HG02970 (cell line): ENCODE results near the gene ERN2.
"Not testable (repeated sequence)": the region's sequence is repeated elsewhere in the genome, so short reads cannot be mapped to it uniquely, and the experiment has no call there.

Experiments
- ATAC-seq: cut with Tn5 transposase; IDR thresholded peaks from one replicate; pipeline ENCODE4 v1.9.1; 2021; ENCODE audit warnings: mild to moderate bottlenecking, moderate library complexity, moderate number of reproducible peaks; ENCODE audit not compliant: unreplicated experiment, low FRiP score

Gene ERN2

GRCh38 chr16:23724096-23724784 lies 11.2 kb upstream of the ERN2 start:
- no peak for ATAC-seq

DNA sequence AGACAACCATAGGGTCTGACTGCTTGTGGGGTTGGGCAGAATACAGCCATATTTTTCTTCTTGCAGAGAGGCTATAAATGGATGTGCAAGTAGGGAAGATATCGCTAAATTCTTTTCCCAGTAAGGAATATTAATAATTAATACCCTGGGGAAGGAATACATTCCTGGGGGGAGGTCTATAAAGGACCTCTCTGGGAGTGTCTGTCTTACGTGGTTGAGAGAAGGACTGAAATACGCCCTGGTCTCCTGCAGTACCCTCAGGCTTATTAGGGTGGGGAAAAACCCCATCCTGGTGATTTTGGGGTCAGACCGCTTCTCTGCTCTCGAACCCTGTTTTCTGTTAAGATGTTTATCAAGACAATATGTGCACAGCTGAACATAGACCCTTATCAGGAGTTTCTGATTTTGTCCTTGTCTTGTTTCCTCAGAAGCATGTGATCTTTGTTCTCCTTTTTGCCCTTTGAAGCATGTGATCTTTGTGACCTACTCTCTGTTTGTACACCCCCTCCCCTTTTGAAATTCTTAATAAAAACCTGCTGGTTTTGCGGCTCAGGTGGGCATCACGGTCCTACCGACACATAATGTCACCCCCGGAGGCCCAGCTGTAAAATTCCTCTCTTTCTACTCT lies 9.7 kb upstream of the ERN2 start:
- not testable (repeated sequence) for ATAC-seq

DNA sequence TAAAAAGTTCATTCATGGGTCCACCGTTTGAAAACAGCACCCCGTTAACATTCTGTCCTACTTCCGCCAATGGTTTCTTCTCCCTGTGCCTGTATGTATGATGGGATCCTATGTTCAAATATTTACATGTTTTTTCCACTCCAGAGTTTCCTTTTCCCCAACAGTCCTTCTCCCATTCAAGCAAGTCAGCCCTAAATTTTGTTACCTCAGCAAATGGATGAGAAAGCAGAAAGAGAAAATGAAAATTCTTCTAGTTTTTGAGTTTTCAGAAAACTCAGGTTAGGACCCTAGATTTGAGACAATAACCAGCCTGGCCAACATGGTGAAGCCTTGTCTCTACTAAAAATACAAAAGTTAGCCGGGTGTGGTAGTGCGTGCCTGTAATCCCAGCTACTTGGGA lies 3.5 kb upstream of the ERN2 start:
- no peak for ATAC-seq

DNA sequence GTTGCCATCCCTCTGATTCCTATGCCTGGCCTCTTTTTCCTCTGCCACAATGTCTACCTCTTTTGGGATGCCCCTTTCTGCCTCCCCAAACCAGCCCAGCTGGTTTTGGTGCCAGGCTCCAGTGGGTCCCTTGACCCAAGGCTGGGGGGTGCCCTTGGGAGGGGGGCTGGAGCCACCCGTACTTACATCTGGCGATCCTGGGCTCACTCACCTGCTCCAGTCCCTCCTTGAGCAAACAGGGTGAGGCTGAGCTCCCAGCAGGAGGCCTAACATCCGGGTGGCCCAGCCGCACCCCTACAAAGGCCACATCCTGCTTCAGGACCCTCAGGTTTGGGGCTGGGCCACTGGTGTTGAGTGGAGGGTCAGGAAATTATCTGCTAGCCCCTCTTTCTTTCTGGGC lies 1.2 kb downstream of the ERN2 start:
- no peak for ATAC-seq

- no peak for ATAC-seq
Observed at GRCh38 chr16:23710504-23710903, 2.5 kb downstream of the ERN2 start.

- ATAC-seq = no peak
Observed at GRCh38 chr16:23710008-23710407, 3.0 kb downstream of the ERN2 start.

DNA sequence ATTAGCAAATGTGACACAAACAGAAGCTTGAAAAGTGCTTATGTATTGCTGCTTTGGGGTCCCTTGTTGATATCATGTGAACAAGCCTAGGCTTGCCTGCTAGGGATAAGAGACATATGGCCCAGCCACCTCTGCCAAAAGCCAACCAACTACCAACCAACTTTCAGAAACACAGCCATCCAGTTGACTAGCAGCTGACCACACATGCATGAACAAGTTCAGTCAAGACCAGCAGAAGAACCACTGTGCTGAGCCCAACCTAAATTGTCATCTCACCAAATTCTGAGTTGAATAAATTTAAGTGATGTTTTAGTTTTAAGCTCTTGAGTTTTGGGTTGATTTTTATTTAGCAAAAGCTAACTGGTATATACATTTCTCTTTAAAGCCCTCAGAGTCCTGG lies 3.5 kb downstream of the ERN2 start:
- no peak for ATAC-seq

DNA sequence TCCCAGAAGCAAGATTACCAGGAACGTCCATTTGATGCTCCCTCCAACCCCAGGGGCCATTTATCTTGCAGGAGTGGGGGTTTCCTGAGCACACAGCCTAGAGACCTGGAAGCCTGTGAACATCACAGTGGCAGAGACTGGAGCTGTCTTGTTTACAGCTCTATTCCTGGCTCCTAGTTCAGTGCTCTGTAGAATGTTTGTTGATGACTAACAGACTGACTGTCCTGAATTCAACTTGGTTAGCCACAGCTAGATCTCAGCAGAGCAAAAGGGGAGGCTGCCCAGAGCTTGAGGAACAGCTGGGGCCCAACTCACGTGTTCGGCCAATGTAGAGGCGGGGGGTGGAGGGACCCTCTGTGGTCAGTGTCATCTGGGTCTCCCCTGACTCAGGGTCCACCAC lies 6.6 kb downstream of the ERN2 start:
- ATAC-seq = no peak

DNA sequence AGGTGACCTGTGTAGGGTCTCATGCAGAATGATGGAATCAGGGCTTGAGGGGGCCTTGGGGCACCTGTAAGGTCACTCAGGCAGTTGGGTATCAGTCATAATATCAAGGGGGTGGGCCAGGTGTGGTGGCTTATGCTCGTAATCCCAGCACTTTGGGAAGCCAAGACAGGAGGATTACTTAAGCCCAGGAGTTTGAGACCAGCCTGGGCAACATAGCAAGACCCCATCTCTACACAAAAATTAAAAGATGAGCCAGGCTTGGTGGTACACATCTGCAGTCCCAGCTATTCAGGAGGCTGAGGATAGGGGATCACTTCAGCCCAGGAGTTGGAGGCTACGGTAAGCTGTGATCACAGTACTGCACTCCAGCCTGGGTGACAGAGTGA lies 7.5 kb downstream of the ERN2 start:
- ATAC-seq = no peak

- ATAC-seq = no peak
Observed at GRCh38 chr16:23704772-23705516, 8.1 kb downstream of the ERN2 start.

- no peak for ATAC-seq
Observed at GRCh38 chr16:23702951-23703350, 10.1 kb downstream of the ERN2 start.

- no peak for ATAC-seq
Observed at GRCh38 chr16:23701045-23701444, 12.0 kb downstream of the ERN2 start.

DNA sequence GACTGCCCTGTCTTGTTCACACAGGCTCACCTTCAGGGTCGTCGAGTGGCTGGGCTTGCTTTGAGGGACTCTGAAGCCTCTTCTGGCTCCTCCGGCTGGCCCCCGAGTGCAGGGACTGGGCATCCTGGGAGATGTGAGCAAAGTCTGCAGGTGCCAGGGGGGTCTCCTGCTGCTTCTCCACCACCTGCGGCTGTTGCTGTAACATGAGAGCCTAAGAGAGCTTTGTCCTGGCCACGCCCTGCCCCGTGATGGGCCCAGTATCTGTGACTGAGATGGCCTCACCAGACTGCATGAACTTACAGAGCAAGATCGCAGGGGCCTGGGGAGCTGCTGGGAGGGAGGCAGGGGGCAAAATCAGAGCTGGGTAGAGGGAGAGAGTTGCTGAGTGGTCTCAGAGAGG lies 12.5 kb downstream of the ERN2 start:
- ATAC-seq = no peak

GRCh38 chr16:23700093-23700492 lies 12.9 kb downstream of the ERN2 start:
- no peak for ATAC-seq

- ATAC-seq = no peak
Observed at GRCh38 chr16:23699100-23699499, 13.9 kb downstream of the ERN2 start.

DNA sequence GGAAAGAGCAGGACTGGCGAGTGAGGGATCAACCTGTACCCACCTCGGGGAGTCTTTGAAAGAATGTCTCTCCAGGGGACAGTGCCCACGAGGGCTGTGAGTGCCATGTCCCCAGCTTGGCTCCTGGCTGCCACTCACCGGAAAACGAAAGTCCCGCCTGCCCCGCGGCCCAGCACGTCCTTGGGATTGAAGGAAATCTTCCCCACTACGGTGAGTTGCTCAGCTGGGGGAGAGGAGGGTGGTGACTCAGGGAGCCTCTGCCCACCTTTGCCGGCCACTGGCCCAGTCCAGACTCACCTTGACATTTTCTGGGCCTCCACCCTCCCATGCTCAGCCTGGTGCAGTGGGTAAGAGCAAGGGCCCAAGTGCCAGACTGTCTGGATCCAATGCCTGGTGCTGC lies 17.3 kb downstream of the ERN2 start:
- no peak for ATAC-seq

- ATAC-seq = no peak
Observed at GRCh38 chr16:23694644-23695373, 18.2 kb downstream of the ERN2 start.

DNA sequence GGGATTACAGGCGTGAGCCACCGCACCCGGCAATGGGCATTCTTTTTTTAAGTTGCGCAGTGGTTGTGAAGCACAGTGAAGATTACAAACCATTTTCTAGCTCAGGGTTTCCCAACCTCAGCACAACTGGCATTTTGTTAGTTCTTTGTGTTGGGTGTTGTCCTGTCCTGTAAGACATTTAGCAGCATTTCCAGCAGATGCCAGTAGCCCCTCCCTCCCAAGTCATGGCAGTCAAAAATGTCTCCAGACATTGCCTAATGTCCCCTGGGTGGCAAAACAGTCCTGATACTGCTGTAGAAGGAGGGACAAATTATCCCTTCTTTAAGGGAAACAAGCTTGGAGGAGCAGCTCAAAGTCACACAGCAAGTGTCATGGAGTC lies 18.8 kb downstream of the ERN2 start:
- no peak for ATAC-seq

DNA sequence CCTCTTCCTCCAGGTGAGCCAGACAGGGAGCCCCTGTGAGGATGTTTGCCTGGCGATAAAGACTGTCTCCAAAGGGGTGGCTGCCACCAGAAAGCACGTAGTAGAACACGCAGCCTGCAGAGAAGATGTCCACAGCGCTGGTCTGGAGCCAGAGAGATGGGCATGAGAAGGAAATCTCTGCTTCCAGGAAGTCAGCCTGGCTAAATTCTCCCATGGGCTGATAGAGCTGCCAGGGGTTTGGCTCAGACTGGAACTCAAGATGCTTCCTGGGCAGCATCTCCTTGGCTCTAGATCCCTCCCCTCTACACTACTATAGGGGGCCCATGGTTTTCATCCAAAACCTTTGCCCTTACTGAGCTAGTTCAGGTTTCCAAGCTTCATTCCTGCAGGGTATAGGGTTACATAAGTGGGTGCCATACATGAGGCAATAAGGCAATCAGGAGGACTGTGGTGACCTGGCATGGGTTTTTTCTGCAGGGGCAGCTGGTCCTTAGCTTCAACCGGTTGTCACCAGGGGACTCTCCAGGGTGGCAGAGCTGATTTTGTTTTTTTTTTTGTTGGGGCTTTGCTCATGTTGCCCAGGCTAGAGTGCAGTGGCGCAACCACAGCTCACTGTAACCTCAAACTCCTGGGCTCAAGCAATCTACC lies 20.7 kb downstream of the ERN2 start:
- ATAC-seq = no peak

DNA sequence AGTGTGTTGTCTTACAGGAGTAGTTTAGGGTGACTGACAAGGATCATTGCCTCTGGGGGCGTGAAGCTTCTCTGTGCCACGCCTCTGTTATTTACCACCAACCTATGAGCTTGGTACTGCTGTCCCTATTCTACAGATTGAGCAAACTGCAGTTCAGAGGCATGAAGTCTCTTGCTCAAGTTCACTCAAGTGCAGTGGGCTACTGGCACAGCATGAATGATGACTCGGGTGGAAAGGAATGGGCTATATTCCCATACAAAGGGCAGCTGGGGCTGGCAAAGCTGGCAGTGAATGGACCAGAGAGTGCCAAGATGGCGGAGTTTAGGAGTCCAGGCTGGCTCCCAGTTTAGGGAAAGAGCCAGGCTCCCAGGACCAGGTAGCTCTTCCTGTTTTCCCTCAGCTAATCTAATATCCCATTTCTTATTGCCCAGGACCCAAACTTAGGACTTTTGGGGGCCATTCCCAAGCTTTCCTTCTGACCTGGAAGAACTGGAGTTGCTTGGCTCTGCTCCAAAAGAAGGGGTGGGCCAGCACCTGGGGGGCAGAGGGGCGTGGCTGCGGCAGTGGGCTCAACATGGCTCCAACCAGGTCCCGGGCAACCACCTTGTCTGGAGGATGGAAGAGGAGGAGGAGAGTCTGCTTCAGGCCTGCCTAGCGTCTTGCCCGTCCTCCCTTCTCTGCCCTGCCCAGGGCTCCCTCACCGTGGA lies 21.4 kb downstream of the ERN2 start:
- ATAC-seq = no peak
